Activated T-helper 2 cell treated with anti-CD3 and anti-CD28 coated beads, Interferon-gamma antibody, Interleukin-2, Interleukin-4, amounts not matched to agents 10 μg/mL and 5 μg/mL and 100 μg/mL, durations not matched to agents 14 hours and 24 hours and 36 hours (primary cell): Measurements from ENCODE around the gene MARCHF3. TPM values are rescaled to one million over a fixed set of nuclear protein-coding genes. Genes with fewer than 3 reads are reported as not detected.

Source experiments
- DNase-seq: peaks from one replicate; pipeline ENCODE4 v3.0.0; 2021; ENCODE audit warnings: low spot score
- H3K27ac Mint-ChIP-seq: one replicate; pipeline ENCODE4 v1.8.0; 2021; ENCODE audit warnings: mixed read lengths
- H3K27me3 Mint-ChIP-seq: one replicate; pipeline ENCODE4 v1.8.0; 2021; ENCODE audit warnings: low read depth, mixed read lengths
- H3K36me3 Mint-ChIP-seq: one replicate; pipeline ENCODE4 v1.8.0; 2021; ENCODE audit warnings: low read depth, mixed read lengths
- H3K4me1 Mint-ChIP-seq: one replicate; pipeline ENCODE4 v1.8.0; 2021; ENCODE audit warnings: low read depth, mixed read lengths
- H3K4me3 Mint-ChIP-seq: one replicate; pipeline ENCODE4 v1.8.0; 2021; ENCODE audit warnings: low read depth, mild to moderate bottlenecking, moderate library complexity, mixed read lengths
- H3K9me3 Mint-ChIP-seq: one replicate; pipeline ENCODE4 v1.8.0; 2021; ENCODE audit warnings: mixed read lengths
- intact Hi-C: fragments of 100-400 bp; cut with micrococcal nuclease; formaldehyde crosslinking; loops from one replicate; pipeline ENCODE4 v1.15.1; 2023
- total RNA-seq: library from RNA; stranded (reverse); gene quantifications from 2 replicates; pipeline ENCODE4 v1.2.3, GENCODE V29; 2022

Gene MARCHF3
- total RNA-seq, 1 donor from 2014 or later: 1.9 TPM

DNA sequence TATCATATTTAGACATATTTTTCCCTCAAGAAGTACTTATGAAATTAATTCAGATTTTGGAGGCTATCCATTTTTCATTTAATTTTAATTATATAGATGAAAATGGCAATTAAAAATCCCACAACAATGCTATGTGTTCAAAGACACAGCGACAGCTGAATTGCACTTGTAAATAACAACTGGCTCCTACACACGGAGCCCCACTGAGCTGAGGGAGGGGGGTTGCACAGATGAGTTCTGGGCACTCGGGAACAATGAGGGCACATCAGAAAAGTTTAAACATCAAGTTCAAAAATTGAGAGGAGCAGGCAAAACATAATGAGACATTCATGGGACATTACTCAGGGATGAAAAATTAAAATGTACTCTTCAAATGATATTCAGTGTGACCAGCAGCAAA lies 104.9 kb downstream of the MARCHF3 start:
- H3K4me3 Mint-ChIP-seq: no peak overlapping the region
- no peaks in the 10 kb centered on the region for H3K27me3 Mint-ChIP-seq
- H3K9me3 Mint-ChIP-seq: no peaks in the 10 kb centered on the region
- no peaks in the 10 kb centered on the region for H3K4me1 Mint-ChIP-seq
- no peak for DNase-seq
- no peak overlapping the region for H3K27ac Mint-ChIP-seq
- intact Hi-C loops: no loop called here
- no peaks in the 10 kb centered on the region for H3K36me3 Mint-ChIP-seq

GRCh38 chr5:126924331-126925033 lies 105.9 kb downstream of the MARCHF3 start:
- Mint-ChIP-seq H3K27me3 (no peaks in the 10 kb centered on the region), H3K27ac (no peak overlapping the region), H3K4me1 (no peaks in the 10 kb centered on the region), H3K9me3 (no peaks in the 10 kb centered on the region), H3K36me3 (no peaks in the 10 kb centered on the region), H3K4me3 (no peak overlapping the region)
- intact Hi-C loops: no loop called here
- DNase-seq: no peak

DNA sequence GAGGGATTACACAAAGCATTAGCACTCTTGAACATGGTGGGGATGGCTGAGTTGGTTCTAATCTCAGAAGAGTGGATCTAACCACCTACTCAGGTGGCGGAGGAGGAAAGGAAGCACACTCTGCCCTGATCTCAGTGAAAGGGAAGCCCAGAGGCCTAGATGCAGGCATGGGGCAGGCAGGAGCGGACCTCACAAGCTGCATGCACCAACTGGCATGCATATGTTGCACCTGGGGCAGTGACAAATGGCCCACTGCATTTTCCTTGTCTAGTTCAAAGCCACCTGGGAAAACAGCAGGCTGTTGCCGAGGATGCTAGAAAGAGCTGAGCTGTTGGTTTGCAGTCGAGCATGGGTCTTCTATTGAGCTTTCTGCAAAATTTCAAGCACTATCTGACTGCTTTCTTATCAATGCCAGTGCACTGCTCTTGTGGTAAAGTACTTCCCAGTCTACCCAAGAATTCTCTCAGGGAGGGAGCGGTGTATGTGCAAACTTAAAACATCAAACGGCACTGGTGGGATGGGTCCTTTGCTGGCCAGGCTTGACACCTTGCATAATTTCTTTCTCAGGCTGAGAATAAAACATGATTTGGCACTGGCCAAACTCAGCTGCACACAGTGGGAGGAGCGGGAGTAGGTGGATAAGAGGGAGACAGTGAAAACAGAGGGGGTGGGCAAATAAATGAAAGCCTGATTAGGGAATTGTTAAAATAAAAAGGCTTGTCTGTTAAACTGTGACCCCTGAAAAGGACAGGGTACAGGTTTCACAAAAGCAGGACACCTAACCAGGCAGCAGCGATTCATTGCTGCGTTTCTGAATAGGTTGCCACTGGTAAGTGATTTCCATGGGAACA lies 108.9 kb downstream of the MARCHF3 start:
- H3K4me1 Mint-ChIP-seq: no peaks in the 10 kb centered on the region
- DNase-seq: no peak
- H3K36me3 Mint-ChIP-seq: no peaks in the 10 kb centered on the region
- H3K27me3 Mint-ChIP-seq: no peaks in the 10 kb centered on the region
- H3K27ac Mint-ChIP-seq: no peak overlapping the region
- H3K9me3 Mint-ChIP-seq: no peaks in the 10 kb centered on the region
- no peak overlapping the region for H3K4me3 Mint-ChIP-seq
- intact Hi-C loops: no loop called here

- Mint-ChIP-seq H3K27me3 (no peaks in the 10 kb centered on the region), H3K4me3 (no peak overlapping the region), H3K36me3 (no peaks in the 10 kb centered on the region), H3K4me1 (no peaks in the 10 kb centered on the region), H3K27ac (no peak overlapping the region), H3K9me3 (no peaks in the 10 kb centered on the region)
- DNase-seq: no peak
- intact Hi-C loops: no loop called here
Observed at GRCh38 chr5:126920291-126920690, 110.1 kb downstream of the MARCHF3 start.

DNA sequence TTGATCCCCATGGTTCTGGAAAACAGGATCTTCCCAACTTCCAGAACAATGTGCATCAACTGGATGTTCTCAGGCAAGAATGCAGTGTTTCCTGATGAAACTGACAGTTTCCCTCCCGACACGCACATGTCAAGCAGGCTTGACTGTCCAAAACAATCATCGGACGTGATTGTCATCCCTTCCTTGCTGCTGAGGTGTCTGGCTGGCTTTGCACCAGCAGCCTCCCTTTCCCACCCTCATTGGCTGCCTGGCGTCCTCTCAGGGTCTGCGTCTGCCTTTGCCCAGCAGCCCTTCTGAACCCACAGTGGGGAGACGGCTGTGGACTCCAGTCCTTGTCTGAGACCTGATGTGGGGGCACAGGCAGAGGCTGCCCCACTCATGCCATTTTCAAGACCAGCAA lies 110.8 kb downstream of the MARCHF3 start:
- H3K9me3 Mint-ChIP-seq: no peaks in the 10 kb centered on the region
- intact Hi-C loops: no loop called here
- H3K4me1 Mint-ChIP-seq: no peaks in the 10 kb centered on the region

GRCh38 chr5:126918615-126918957 lies 111.8 kb downstream of the MARCHF3 start:
- no peaks in the 10 kb centered on the region for H3K4me1 Mint-ChIP-seq
- no peaks in the 10 kb centered on the region for H3K36me3 Mint-ChIP-seq
- H3K27me3 Mint-ChIP-seq: no peaks in the 10 kb centered on the region
- H3K4me3 Mint-ChIP-seq: no peak overlapping the region
- no peak for DNase-seq
- H3K27ac Mint-ChIP-seq: no peak overlapping the region
- intact Hi-C loops: no loop called here
- H3K9me3 Mint-ChIP-seq: no peaks in the 10 kb centered on the region

More for the DNA sequence above, 110.8 kb downstream of the MARCHF3 start:
- Mint-ChIP-seq H3K36me3 (no peaks in the 10 kb centered on the region), H3K27ac (no peak overlapping the region), H3K27me3 (no peaks in the 10 kb centered on the region), H3K4me3 (no peak overlapping the region)
- no peak for DNase-seq

DNA sequence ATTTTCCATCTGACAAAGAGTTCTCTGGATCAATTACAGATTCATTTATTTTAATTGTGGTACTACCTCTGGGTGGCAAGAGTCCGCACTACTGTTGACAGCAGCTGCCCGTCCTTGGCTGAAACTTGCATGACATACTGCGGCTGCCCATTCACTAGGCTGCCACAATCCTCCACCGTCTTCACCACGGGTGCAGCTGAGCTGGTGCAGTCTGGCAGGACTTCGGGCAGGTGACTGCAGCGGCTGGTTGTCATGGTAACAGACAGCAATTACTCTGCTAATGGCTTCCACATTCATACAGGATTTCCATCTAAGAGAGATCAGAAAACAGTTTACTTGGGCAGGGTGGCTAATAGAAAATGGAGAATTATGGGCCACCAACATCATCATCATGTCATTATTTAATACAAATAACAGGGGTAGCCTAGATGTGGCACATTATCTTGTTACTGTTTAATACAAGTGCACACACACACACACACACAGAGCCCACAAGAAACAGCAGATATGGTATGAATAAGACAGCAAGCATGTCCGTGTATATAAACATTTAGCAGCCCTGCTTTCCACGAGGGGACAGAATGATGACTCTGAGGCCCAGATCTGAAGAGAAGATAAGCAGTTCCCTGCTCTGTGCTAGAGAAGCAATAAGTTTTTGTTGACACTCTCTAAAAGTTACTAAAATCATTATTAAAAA lies 112.3 kb downstream of the MARCHF3 start:
- Mint-ChIP-seq H3K27me3 (no peaks in the 10 kb centered on the region), H3K9me3 (no peaks in the 10 kb centered on the region), H3K27ac (no peak overlapping the region), H3K4me3 (no peak overlapping the region), H3K36me3 (no peaks in the 10 kb centered on the region), H3K4me1 (no peaks in the 10 kb centered on the region)
- intact Hi-C loops: no loop called here
- DNase-seq: no peak

DNA sequence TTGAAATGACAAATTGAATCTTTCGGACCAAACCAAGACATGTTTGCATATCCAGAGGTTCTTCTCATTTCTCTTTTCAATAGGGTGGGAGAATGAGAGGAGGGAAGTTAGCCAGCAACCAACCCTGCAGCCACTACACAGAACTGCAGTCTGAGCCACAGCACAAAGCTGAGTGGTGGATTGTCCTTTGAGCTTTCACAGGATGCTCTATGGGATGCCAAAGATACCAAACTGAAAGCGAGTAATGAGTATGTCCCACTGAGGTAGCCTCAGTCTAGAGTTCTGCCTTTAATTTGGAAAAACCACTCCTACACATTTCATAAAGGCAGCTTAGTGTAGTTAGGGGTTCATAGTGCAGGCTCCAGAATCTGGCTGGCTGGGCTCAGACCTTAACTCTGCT lies 114.9 kb downstream of the MARCHF3 start:
- intact Hi-C loops: no loop called here
- H3K4me1 Mint-ChIP-seq: no peaks in the 10 kb centered on the region
- peaks cover 4% of the 10 kb centered on the region for H3K9me3 Mint-ChIP-seq
- no peaks in the 10 kb centered on the region for H3K27me3 Mint-ChIP-seq
- H3K27ac Mint-ChIP-seq: no peak overlapping the region
- H3K36me3 Mint-ChIP-seq: peaks cover 4% of the 10 kb centered on the region
- no peak for DNase-seq
- no peak overlapping the region for H3K4me3 Mint-ChIP-seq

DNA sequence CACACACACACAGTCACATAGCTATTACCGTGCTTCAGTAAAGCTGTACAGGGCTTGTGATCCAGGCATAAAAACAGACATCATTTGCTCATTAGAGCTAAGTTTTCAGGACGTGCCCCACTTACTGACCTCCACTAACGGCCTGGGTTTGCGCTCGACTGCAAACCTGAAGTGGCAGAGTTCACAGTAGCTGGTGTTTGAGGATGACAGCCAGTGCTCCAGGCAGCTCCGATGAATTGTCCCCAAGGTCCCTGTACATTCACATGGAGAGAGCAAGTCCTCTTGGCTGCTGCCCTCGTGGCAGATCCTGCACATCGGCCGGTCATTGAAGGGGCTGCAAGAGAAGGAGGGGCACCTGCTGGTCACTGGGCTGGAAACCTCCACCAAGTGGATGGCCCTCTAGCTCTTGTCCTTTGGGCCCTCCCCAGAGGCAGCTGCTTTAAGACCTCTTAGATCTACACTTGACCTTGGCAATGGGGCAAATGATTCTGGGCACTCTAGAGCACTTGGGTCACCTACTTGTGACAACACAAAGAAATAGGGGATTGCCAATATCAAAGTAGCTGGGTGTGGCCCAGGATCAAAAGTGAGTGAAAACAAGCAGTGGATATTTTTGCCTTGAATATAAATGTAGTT lies 115.4 kb downstream of the MARCHF3 start:
- no peak overlapping the region for H3K27ac Mint-ChIP-seq
- intact Hi-C loops: no loop called here
- H3K9me3 Mint-ChIP-seq: peaks cover 7% of the 10 kb centered on the region
- no peaks in the 10 kb centered on the region for H3K27me3 Mint-ChIP-seq
- no peak overlapping the region for H3K4me3 Mint-ChIP-seq
- DNase-seq: no peak
- peaks cover 4% of the 10 kb centered on the region for H3K36me3 Mint-ChIP-seq
- peaks cover under 1% of the 10 kb centered on the region for H3K4me1 Mint-ChIP-seq

- intact Hi-C loops: no loop called here
- DNase-seq: no peak
- no peak overlapping the region for H3K27ac Mint-ChIP-seq
- H3K4me3 Mint-ChIP-seq: no peak overlapping the region
- H3K4me1 Mint-ChIP-seq: peaks cover 3% of the 10 kb centered on the region
- peaks cover 4% of the 10 kb centered on the region for H3K36me3 Mint-ChIP-seq
- no peaks in the 10 kb centered on the region for H3K27me3 Mint-ChIP-seq
- peaks cover 18% of the 10 kb centered on the region for H3K9me3 Mint-ChIP-seq
Observed at GRCh38 chr5:126912616-126913200, 117.7 kb downstream of the MARCHF3 start.

- peaks cover 3% of the 10 kb centered on the region for H3K4me1 Mint-ChIP-seq
- no peak overlapping the region for H3K27ac Mint-ChIP-seq
- peaks cover 18% of the 10 kb centered on the region for H3K9me3 Mint-ChIP-seq
- H3K4me3 Mint-ChIP-seq: no peak overlapping the region
- no peaks in the 10 kb centered on the region for H3K27me3 Mint-ChIP-seq
- H3K36me3 Mint-ChIP-seq: peaks cover 4% of the 10 kb centered on the region
- no peak for DNase-seq
- intact Hi-C loops: no loop called here
Observed at GRCh38 chr5:126911986-126912385, 118.4 kb downstream of the MARCHF3 start.

GRCh38 chr5:126909856-126910255 lies 120.5 kb downstream of the MARCHF3 start:
- Mint-ChIP-seq H3K36me3 (peaks cover 4% of the 10 kb centered on the region), H3K27ac (no peak overlapping the region)

More at GRCh38 chr5:126909856-126910255, 120.5 kb downstream of the MARCHF3 start:
- intact Hi-C loops: no loop called here
- Mint-ChIP-seq H3K4me3 (no peak overlapping the region), H3K4me1 (peaks cover 3% of the 10 kb centered on the region), H3K9me3 (peaks cover 18% of the 10 kb centered on the region), H3K27me3 (no peaks in the 10 kb centered on the region)
- DNase-seq: no peak
